Daoy (cell line): ENCODE data around the gene PKNOX2. TPM values are rescaled to one million over a fixed set of nuclear protein-coding genes. Genes with fewer than 3 reads are reported as not detected.

Experiments
- DNase-seq: peaks from one replicate; pipeline ENCODE4 v3.0.0-alpha.2; 2015; ENCODE audit warnings: low read depth
- total RNA-seq: library from RNA; depleted of rRNA; stranded (reverse); fragments of >200 nt; shearing (Covaris generic); gene quantifications from 2 replicates; pipeline ENCODE4 v1.2.3, GENCODE V29; 2014; rRNA removed

The PKNOX2 gene, protein sequence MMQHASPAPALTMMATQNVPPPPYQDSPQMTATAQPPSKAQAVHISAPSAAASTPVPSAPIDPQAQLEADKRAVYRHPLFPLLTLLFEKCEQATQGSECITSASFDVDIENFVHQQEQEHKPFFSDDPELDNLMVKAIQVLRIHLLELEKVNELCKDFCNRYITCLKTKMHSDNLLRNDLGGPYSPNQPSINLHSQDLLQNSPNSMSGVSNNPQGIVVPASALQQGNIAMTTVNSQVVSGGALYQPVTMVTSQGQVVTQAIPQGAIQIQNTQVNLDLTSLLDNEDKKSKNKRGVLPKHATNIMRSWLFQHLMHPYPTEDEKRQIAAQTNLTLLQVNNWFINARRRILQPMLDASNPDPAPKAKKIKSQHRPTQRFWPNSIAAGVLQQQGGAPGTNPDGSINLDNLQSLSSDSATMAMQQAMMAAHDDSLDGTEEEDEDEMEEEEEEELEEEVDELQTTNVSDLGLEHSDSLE
- 0.54 and 1.4 TPM in 2 replicates for total RNA-seq

DNA sequence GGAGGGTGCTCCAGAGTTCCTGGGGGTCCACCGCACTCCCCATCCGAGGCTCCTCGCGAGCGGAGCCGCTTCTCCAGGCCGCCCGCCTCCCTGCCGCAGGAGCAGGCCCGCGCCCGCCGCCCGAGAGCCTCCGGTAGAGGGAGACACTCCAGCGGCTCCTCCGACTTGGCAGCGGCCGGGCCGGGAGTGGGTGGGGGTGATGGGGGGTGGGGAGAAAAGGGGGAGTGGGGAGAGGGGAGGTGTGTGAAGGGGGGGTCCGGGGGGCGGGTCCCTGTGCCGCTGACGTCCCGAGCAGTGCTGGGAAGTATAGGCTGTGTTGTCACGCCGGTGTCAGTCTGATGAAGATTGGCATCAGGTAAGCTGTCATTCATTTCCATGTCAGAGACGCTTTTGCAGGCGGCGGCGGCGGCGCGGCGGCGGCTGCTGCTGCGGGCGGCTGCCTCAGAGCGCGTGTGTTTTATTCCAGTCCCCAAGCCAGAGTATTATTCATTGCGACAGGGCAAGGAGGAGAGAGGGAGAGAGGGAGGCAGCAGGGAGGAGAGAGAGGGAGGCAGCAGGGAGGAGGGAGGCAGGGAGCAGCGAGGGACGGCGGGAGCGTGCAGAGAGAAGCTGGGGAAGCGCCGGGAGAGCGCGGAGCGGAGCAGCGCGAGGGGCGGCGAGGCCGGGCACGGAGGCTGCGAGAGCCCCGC is at the start of gene PKNOX2:
Gene PKNOX2, plus strand, starts transcription at position 330 of the 689 bp plus-strand sequence. CDS start 186,555 bp downstream, outside the sequence.
- DNase-seq, result peak; percentile 81

- DNase-seq, result no peak
These were observed 47.1 kb upstream of the PKNOX2 start for GRCh38 chr11:125117429-125117828.

GRCh38 chr11:125123194-125123946 is 41.2 kb upstream of the PKNOX2 start:
- no peak for DNase-seq

DNA sequence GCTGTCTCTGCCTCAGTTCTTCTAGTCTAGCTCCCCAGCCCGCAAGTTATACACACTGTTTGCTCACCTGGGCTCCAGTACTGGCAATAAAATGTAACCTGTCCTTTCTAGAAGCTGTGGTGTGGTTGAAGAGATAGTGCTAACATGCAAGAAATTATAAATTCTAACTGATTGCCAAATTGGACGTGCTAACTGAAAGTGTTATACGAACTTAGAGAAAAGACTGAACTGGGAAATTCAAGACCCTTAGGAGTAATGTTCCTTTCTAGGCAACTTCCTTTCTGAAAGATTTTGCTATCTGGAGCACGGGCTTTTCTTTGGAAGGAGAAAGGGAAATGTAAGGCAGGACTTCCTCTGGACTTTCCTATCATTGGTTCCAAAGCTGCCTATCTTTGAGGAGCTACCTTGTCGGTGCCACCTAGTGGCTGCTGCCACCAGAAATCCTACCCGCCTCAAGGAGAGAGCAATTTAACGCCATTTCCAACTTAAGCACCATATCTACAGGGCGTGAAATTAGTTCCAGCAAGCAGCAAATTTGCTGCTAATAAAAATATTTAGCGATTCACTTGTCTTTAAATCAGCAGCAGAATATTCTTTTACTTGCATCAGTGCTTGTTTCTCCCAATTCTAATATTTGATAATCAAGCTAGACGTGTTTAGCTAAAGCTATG is 40.5 kb upstream of the PKNOX2 start:
- peak; percentile 43 for DNase-seq

GRCh38 chr11:125124618-125124992 is 39.9 kb upstream of the PKNOX2 start:
- DNase-seq, result no peak

DNA sequence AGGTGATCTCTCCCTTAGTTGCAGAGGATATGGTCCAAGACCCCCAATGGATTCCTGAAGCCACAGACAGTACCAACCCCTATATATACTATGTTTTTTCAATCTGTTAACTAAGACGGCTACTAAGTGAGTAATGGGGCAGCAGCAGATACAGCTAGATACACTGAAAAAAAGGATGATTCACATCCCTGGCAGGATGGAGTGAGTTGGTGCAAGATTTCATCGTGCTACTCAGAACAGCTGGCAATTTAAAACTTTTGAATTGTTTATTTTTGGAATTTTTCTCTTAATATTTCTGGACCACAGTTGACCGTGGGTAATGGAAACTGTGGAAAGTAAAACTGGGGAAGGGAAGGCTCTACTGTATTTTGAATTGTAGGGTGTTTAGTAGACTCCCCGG is 36.1 kb upstream of the PKNOX2 start:
- peak; percentile 21 for DNase-seq

DNA sequence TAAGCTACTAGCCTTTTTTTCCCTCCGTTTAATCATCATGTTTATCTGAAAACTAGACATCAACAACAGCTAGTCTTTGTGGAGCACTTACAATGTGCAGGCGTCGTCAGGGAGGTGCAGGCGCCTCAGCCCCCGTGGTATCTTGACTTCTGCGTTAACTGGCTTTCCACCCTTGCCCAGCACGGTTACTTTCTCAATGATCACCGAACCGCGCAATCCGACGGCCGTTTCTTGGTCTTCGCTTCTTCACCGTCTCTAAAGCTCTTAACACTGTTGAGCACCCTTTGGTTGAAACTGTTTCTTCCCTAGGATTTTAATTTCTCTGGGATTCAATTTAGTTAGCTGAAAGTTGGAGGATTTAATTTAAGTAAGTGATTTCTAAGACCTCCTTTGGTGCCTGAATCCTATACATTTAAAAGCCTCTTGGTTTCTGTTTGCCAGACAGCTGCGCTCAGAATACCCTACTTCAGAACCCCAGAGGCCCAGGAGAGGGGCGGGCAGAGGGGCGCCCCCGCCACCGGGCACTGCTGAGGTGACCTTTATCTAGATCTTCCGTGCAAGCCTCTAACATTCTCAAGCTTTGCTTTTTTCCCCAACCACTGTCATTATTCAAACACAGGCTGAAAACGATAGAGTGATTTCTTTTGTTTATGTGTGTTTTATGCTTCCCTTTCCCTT is 35.1 kb upstream of the PKNOX2 start:
- DNase-seq, result no peak

GRCh38 chr11:125132071-125132470 is 32.5 kb upstream of the PKNOX2 start:
- DNase-seq, result no peak

GRCh38 chr11:125132596-125132995 is 32.0 kb upstream of the PKNOX2 start:
- no peak for DNase-seq

GRCh38 chr11:125136001-125136400 is 28.6 kb upstream of the PKNOX2 start:
- DNase-seq, result no peak

DNA sequence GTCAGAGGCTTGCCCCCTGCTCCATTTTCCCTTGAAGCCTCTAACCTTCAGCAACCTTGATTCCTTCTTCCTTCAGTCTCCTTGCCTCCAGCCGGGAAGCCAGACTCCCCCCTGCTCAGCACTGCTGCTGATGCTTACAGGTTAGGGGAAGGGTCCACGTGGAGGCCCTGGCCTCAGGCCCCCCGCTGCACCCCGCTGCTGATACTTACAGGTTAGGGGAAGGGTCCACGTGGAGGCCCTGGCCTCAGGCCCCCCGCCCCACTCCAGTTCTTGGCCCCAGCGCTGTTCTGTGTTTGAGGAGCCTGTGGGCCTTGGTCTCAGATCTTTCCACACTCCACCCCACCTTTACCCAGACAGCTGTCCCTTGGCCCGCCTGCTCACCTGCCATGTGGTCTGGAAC is 25.6 kb upstream of the PKNOX2 start:
- DNase-seq, result no peak

GRCh38 chr11:125139778-125140177 is 24.8 kb upstream of the PKNOX2 start:
- DNase-seq, result no peak

GRCh38 chr11:125140233-125140632 is 24.3 kb upstream of the PKNOX2 start:
- DNase-seq, result no peak

DNA sequence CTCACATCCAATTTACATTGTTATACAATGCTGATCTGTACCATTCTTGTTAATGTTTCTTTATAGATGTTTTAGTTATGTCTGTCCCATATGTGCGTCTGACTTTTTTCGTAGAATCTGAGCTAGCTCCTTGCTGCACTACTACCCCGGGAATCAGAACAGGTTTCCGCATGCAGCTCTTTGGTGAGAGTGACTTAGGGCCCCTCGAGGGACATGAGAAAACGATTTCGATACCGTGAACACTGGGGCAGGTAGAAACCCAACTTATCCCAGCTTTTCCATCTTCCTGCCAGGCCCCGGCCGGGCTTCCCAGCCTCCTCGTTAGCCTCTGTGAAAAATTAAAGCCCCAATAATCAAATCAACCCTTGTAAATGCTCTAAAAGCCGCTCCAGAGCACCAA is 23.4 kb upstream of the PKNOX2 start:
- no peak for DNase-seq

DNA sequence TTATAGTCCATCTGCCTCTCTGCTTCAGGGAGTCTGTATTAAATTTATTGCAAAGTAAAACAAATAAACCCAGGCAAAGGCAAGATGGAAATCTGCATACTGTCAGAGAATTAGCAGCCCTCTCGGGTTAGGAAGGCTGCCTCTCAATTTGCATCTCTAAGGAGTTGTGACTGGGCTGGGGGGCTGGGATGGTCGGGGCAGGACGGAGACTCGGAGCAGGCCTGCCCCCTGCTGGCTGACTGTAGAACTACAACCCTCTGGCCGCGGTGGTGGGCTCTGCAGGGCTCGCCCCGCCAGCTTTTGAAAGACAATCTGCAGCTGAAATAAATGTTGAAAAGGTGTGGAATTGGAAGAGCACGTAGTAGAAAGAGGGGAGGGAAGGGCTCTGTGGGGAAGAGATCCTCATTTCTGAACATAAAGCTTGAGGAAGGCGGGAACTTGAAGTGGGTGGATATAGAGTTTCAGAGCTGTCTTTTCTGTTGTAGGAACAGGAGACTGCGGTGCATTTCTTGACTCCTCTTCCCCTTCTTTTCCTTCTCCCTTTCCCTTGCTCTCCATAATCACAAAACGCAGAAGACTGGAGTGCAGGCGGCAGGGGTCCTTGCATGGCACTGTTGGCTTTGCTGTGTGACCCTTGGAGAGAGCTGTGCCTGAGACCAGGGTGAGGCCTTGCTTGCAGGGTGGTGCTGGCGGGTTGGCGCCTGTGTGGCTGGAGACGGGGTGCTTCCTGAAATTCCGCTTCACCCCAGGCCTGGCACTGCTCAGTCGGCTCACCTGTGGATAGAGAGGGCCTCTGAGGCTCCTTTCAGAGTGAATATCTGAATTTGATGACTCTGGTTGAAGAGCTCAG is 22.6 kb upstream of the PKNOX2 start:
- peak; percentile 48 for DNase-seq

GRCh38 chr11:125146232-125146631 is 18.3 kb upstream of the PKNOX2 start:
- DNase-seq, result no peak

DNA sequence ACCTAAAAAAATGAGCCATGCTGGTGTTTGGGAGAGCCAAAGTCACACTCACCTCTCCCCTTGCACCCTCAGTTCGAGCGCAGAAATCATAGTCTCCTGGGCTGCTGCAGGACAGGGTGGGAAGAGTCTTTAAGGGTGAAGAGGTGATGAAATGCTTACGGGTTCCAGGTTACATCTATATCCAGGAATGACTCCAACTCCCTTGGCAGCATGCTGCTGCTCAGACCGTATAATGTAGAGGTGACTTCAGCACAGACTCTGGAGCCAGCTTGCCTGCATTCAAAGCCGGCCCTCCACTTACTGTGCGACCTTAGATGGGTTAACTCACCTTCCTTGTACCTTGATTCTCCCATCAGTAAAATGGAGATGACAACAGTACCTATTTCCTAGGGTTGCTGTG is 17.3 kb upstream of the PKNOX2 start:
- no peak for DNase-seq

- DNase-seq, result no peak
These were observed 16.5 kb upstream of the PKNOX2 start for GRCh38 chr11:125148011-125148410.

GRCh38 chr11:125148743-125149142 is 15.8 kb upstream of the PKNOX2 start:
- no peak for DNase-seq

DNA sequence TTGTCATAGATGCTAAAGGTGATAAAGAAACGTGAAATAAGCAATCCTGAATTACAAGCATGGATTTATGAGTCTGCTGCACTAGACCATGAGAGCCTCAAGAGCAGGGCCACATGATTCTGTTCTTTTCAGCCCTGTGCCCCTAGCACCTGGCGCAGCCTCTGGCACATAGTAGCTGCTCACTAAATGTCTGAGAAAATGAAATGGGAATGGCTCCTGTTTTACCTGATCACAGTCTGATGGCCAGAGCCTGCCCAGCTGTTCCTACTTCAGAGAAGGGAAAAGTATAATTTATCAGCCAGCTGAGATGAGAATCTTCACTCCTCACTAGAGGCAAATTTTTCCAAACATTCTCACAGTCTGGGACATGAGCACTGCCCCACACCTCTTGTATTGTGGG is 10.7 kb upstream of the PKNOX2 start:
- no peak for DNase-seq
